BE2C (cell line): Measurements from ENCODE around the gene NFIC.
"Not testable (repeated sequence)": the region's sequence is repeated elsewhere in the genome, so short reads cannot be mapped to it uniquely, and the experiment has no call there.

Experiments
- DNase-seq: peaks from one replicate; pipeline ENCODE4 v3.0.0-alpha.2; 2020
- H3K27me3 ChIP-seq: fragments of 250-450 bp; sonication (Bioruptor Pico); 2 replicates; pipeline ENCODE4 v1.5.1; 2020; ENCODE audit warnings: mild to moderate bottlenecking
- H3K36me3 ChIP-seq: fragments of 250-450 bp; sonication (Bioruptor Pico); 2 replicates; pipeline ENCODE4 v1.5.1; 2020; ENCODE audit warnings: mild to moderate bottlenecking
- H3K4me1 ChIP-seq: fragments of 250-450 bp; sonication (Bioruptor Pico); 2 replicates; pipeline ENCODE4 v1.5.1; 2020
- H3K4me3 ChIP-seq: 2 replicates; pipeline ENCODE4 v1.5.1; 2011; ENCODE audit warnings: low read depth, low read length
- H3K9me3 ChIP-seq: fragments of 250-450 bp; sonication (Bioruptor Pico); 2 replicates; pipeline ENCODE4 v1.5.1; 2020
- TF ChIP-seq, protein P1 (sequence below): IDR thresholded peaks from 2 replicates; pipeline ENCODE4 v1.5.1; 2012; ENCODE audit warnings: mild to moderate bottlenecking, low read depth, low read length

The NFIC gene

DNA sequence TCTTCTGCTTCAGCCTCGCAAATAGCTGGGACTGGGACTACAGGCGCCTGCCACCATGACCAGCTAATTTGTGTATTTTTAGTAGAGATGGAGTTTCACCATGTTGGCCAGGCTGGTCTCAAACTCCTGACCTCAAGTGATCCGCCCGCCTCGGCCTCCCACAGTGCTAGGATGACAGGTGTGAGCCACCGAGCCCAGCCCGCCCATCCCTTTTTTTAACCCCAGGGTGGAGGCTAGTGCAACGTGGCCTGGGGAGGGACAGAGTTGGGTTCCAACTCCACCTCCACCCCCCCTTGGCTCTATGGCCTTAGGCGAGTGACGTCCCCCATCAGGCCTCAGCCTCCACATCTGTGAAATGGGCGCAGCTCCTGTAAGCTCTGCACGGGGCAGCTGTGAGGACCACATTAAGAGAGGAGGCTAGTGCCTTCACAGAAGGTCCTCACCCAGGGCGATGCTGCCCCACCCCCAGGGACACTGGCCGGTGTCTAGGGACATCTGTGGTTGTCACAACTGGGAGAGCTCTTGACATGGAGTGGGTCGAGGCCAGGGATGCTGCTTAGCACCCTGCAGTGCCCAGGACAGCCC lies 76.2 kb downstream of the NFIC start:
- no peak overlapping the region for H3K4me3 ChIP-seq
- DNase-seq: no peak
- H3K9me3 ChIP-seq: no peaks in the 10 kb centered on the region
- H3K27me3 ChIP-seq: no peaks in the 10 kb centered on the region
- peaks cover 22% of the 10 kb centered on the region for H3K36me3 ChIP-seq
- H3K4me1 ChIP-seq: peaks cover 10% of the 10 kb centered on the region
- TF ChIP-seq, protein P1, sequence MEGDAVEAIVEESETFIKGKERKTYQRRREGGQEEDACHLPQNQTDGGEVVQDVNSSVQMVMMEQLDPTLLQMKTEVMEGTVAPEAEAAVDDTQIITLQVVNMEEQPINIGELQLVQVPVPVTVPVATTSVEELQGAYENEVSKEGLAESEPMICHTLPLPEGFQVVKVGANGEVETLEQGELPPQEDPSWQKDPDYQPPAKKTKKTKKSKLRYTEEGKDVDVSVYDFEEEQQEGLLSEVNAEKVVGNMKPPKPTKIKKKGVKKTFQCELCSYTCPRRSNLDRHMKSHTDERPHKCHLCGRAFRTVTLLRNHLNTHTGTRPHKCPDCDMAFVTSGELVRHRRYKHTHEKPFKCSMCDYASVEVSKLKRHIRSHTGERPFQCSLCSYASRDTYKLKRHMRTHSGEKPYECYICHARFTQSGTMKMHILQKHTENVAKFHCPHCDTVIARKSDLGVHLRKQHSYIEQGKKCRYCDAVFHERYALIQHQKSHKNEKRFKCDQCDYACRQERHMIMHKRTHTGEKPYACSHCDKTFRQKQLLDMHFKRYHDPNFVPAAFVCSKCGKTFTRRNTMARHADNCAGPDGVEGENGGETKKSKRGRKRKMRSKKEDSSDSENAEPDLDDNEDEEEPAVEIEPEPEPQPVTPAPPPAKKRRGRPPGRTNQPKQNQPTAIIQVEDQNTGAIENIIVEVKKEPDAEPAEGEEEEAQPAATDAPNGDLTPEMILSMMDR: no peak

DNA sequence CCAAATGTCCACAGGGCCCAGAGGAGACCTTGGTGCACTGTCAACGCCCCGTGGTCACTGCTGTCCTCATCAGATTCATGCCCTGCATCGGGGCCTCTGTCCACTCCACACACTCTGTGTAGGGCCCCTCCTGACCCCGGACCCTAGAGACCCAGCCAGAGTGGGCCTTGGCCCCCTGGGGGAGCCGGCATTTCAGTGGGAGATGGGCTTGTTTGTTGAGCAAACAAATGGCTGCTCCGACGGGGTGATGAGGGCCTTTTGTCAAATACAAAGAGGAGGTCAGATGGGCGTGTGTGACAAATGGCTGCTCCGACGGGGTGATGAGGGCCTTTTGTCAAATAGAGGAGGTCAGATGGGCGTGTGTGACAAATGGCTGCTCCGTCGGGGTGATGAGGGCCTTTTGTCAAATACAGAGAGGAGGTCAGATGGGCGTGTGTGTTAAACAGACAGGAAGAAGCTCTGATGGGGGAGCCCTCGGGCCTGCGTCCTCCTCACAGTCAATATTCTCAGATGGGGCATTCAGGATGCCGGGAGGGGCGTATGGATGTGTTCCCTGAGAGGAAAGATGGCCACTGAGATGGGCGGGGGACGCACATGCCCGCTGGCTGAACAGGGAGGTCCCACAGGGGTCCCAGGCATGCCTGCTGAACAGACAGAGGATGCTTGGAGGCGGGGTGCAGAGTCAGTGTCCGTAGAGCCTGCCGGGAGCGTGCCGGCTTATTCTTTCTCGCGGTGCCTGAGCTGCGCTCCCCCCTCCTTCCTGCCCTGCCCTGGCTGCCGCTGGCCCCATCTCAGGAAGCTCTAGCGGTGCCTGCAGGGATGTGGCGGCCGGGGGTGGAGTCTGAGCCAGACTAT lies 77.7 kb downstream of the NFIC start:
- TF ChIP-seq, protein P1: no peak
- Histone ChIP-seq H3K36me3 (peaks cover 27% of the 10 kb centered on the region), H3K9me3 (no peaks in the 10 kb centered on the region), H3K4me3 (no peak overlapping the region), H3K27me3 (no peaks in the 10 kb centered on the region), H3K4me1 (peaks cover 10% of the 10 kb centered on the region)
- peak; percentile 54 for DNase-seq

DNA sequence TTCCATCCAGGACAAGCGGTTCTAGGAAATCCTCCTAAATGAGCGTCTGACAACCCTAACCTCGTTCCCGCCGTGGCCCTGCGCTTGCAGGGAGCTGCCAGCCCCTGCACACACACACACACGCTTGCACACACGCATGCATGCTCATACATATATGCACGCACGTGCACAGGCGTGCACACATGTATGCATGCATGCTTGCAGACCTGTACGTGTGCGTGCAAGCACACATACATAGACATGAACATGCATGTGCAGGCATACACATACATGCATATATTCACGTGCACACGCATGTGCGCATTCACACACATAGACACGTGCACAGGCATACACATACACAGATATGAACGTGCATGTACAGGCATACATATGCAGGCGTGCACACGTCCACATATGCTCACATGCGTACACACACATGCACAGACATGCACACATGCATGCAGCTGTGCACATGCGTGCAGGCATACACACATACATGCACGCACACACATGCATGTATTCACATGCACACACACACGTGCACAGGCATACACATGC lies 78.4 kb downstream of the NFIC start:
- H3K36me3 ChIP-seq: peaks cover 34% of the 10 kb centered on the region
- no peaks in the 10 kb centered on the region for H3K27me3 ChIP-seq
- H3K4me1 ChIP-seq: peaks cover 10% of the 10 kb centered on the region
- TF ChIP-seq, protein P1: no peak
- no peak overlapping the region for H3K4me3 ChIP-seq
- H3K9me3 ChIP-seq: no peaks in the 10 kb centered on the region
- no peak for DNase-seq

DNA sequence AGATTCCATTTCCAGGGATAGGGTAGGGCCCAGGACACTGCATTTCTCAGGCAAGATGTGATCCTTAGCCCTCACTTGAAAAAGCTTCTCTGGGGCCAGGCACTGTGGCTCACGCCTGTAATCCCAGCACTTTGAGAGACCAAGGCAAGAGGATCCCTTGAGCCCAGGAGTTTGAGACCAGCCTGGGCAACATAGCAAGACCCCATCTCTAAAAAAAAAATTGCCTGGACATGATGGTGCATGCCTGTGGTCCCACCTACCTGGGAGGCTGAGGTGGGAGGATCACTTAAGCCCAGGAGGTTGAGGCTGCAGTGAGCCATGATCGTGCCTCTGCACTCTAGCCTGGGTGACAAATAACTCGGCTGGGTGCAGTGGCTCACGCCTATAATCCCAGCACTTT lies 80.3 kb downstream of the NFIC start:
- H3K36me3 ChIP-seq: peaks cover 49% of the 10 kb centered on the region
- not testable (repeated sequence) for DNase-seq, H3K27me3 ChIP-seq, H3K4me1 ChIP-seq, H3K9me3 ChIP-seq, H3K4me3 ChIP-seq

DNA sequence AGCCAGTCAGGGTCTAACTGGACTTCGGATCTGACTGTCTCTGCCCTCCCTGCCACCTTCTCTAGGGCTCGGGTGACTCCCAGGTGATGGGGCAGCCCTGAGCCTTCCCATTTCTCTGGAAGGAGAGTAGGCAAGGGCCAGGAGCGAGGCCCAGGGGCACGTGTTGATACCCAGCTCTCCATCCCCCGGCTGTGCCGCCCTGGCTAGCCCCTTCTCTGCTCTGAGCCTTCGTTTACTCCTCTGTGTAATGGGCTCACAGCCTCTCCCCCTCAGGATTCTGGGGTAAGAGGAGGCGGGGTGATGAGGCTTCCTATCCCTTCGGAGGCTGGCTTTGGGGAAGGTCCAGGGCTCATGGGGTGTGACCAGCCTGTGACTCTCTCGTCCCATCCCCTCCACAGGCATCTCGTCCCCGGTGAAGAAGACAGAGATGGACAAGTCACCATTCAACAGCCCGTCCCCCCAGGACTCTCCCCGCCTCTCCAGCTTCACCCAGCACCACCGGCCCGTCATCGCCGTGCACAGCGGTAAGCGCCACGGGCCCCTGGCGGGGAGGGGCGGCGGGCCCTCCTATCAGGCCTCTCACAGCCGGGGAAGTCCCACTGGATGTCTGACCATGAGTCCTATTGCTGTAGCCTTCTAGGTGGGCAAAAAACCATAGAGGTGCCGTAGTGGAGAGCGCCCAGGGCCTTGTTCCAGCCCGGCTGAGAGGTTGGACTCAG lies 82.4 kb downstream of the NFIC start:
- DNase-seq: no peak
- Histone ChIP-seq H3K4me3 (no peak overlapping the region), H3K4me1 (no peaks in the 10 kb centered on the region; the same call in 1 of the 2 replicates), H3K9me3 (no peaks in the 10 kb centered on the region), H3K36me3 (peaks cover 59% of the 10 kb centered on the region), H3K27me3 (no peaks in the 10 kb centered on the region)
- TF ChIP-seq, protein P1: no peak

DNA sequence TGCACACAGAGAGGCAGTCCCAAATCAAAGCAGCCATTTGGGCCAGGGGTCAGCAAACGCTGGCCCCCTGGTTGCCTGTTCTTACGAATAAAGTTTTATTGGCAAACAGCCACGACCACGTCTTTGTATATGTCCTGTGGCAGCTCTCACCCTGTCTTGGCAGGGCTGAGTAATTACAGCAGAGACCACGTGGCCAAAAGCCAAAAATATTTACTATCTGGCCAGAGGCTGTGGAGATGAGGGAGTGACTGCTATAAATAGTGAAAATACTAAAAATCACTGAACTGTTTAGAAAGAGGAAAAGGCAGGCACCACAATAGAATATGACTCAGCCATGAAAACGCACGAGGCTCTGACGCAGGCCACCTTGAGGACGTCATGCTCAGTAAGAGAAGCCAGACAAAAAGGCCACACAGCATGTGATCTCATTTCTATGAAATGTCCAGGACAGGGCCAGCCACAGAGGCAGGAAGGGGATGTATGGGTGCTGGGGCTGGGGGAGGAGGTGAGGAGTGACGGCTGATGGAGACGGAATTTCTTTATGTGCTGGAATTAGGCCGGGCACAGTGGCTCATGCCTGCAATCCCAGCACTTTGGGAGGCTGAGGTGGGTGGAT lies 84.5 kb downstream of the NFIC start:
- H3K4me3 ChIP-seq: no peak overlapping the region
- TF ChIP-seq, protein P1: no peak
- no peaks in the 10 kb centered on the region; the same call in 1 of the 2 replicates for H3K4me1 ChIP-seq
- DNase-seq: no peak
- no peaks in the 10 kb centered on the region for H3K9me3 ChIP-seq
- no peaks in the 10 kb centered on the region for H3K27me3 ChIP-seq
- H3K36me3 ChIP-seq: peaks cover 59% of the 10 kb centered on the region
